Ishikawa (cell line): Measurements from ENCODE around the gene CFAP97D1.

Experiments used
- CEBPB ChIP-seq: IDR thresholded peaks from 2 replicates; pipeline ENCODE4 v1.6.1; 2012
- CREB1 ChIP-seq: IDR thresholded peaks from 2 replicates; pipeline ENCODE4 v1.6.1; 2012; ENCODE audit warnings: low read depth
- EGR1 ChIP-seq: IDR thresholded peaks from 2 replicates; pipeline ENCODE4 v1.6.1; 2012
- EP300 ChIP-seq: IDR thresholded peaks from 2 replicates; pipeline ENCODE4 v1.6.1; 2012; ENCODE audit warnings: borderline replicate concordance
- FOXM1 ChIP-seq: IDR thresholded peaks from 2 replicates; pipeline ENCODE4 v1.6.1; 2012; ENCODE audit warnings: low read depth, borderline replicate concordance
- NFIC ChIP-seq: IDR thresholded peaks from 2 replicates; pipeline ENCODE4 v1.6.1; 2012
- RAD21 ChIP-seq: IDR thresholded peaks from 2 replicates; pipeline ENCODE4 v1.6.1; 2012; ENCODE audit warnings: low read depth
- REST ChIP-seq: IDR thresholded peaks from 2 replicates; pipeline ENCODE4 v1.6.1; 2012; ENCODE audit warnings: low read depth, mild to moderate bottlenecking
- TAF1 ChIP-seq: IDR thresholded peaks from 2 replicates; pipeline ENCODE4 v1.6.1; 2012; ENCODE audit warnings: low read depth, mild to moderate bottlenecking
- TCF12 ChIP-seq: IDR thresholded peaks from 2 replicates; pipeline ENCODE4 v1.6.1; 2012; ENCODE audit warnings: low read depth
- TEAD4 ChIP-seq: IDR thresholded peaks from 2 replicates; pipeline ENCODE4 v1.6.1; 2012
- USF1 ChIP-seq: IDR thresholded peaks from 2 replicates; pipeline ENCODE4 v1.6.1; 2012
- YY1 ChIP-seq: IDR thresholded peaks from 2 replicates; pipeline ENCODE4 v1.6.1; 2012; ENCODE audit warnings: low read depth
- ZBTB7A ChIP-seq: IDR thresholded peaks from 2 replicates; pipeline ENCODE4 v1.6.1; 2012; ENCODE audit warnings: low read depth
- TF ChIP-seq, protein P1 (sequence below): IDR thresholded peaks from 2 replicates; pipeline ENCODE4 v1.6.1; 2012

Gene CFAP97D1

DNA sequence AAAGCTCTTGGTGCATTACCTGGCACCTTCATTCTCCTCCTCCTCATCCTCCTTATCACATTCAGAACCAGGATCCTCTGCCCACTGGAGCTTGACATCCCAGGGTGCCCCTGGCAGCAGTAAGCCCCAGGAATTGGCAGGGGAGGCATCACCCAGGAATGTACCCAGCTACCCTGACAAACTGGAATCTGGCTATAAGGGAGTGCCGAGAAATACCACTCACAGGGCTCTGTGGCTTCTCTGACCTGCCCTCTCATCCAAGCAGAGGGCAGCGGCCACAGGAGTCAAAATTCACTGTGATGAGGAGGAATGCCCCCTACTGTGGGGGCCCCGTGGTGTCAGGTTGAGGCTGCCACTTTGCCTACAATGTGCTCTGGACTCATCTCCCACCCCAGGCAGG lies 33.2 kb downstream of the CFAP97D1 start:
- no peak for TF ChIP-seq REST
- TF ChIP-seq EGR1: no peak
- no peak for TF ChIP-seq CEBPB
- TF ChIP-seq ZBTB7A: no peak
- TF ChIP-seq EP300: no peak
- TF ChIP-seq, protein P1, sequence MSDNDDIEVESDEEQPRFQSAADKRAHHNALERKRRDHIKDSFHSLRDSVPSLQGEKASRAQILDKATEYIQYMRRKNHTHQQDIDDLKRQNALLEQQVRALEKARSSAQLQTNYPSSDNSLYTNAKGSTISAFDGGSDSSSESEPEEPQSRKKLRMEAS: no peak
- no peak for TF ChIP-seq NFIC
- no peak for TF ChIP-seq TCF12
- no peak for TF ChIP-seq CREB1
- no peak for TF ChIP-seq TAF1
- TF ChIP-seq FOXM1: no peak
- no peak for TF ChIP-seq RAD21
- TF ChIP-seq TEAD4: no peak
- no peak for TF ChIP-seq USF1
- no peak for TF ChIP-seq YY1

DNA sequence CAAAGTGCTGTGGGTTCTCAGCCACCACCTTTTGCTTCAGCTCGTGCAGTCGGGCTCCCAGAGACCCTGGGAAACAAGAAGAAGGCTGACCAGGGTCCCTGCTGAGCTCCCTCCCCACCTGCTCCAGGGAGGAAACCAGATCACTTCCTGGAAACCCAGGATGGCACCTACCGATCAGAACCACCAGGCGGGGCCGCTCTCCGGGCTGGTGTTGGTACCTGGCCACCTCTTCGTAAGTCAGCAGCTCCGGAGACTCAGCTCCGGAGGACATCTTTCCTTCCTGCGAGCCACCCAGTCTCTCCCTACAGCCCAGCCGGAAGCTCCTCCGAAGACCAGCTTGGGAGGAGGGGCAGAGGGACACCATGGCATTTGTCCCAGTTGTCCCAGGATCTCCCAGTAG lies 33.8 kb downstream of the CFAP97D1 start:
- TF ChIP-seq CEBPB: no peak
- no peak for TF ChIP-seq TEAD4
- TF ChIP-seq TCF12: no peak
- no peak for TF ChIP-seq FOXM1
- TF ChIP-seq, protein P1: no peak
- TF ChIP-seq USF1: no peak
- TF ChIP-seq CREB1: no peak
- TF ChIP-seq RAD21: no peak
- TF ChIP-seq REST: no peak
- TF ChIP-seq EP300: no peak
- TF ChIP-seq ZBTB7A: no peak
- no peak for TF ChIP-seq NFIC
- TF ChIP-seq YY1: no peak
- TF ChIP-seq TAF1: no peak
- no peak for TF ChIP-seq EGR1

- TF ChIP-seq TAF1: no peak
- no peak for TF ChIP-seq TEAD4
- TF ChIP-seq REST: no peak
- no peak for TF ChIP-seq CREB1
- TF ChIP-seq YY1: no peak
- no peak for TF ChIP-seq EGR1
- TF ChIP-seq CEBPB: no peak
- no peak for TF ChIP-seq USF1
- no peak for TF ChIP-seq FOXM1
- TF ChIP-seq, protein P1: no peak
- TF ChIP-seq TCF12: no peak
- TF ChIP-seq NFIC: no peak
- TF ChIP-seq EP300: no peak
Observed at GRCh38 chr17:43814714-43815113, 34.5 kb downstream of the CFAP97D1 start.
